ENCODE measurements around the gene NPEPL1.
"Not testable (repeated sequence)": the region's sequence is repeated elsewhere in the genome, so short reads cannot be mapped to it uniquely, and the experiment has no call there.

DNA sequence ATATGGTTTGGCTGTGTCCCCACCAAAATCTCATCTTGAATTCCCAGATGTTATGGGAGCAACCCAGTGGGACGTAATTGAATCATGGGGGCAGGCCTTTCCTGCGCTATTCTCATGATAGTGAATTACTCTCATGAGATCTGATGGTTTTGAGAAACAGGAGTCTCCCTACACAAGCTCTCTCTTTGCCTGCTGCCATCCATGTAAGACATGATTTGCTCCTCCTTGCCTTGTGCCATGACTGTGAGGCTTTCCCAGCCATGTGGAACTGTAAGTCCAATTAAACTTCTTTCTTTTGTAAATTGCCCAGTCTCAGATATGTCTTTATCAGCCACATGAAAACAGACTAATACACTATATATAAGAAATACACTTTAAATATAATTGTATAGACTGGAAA, 33.6 kb downstream of the NPEPL1 start:
- TF ChIP-seq, protein P1, sequence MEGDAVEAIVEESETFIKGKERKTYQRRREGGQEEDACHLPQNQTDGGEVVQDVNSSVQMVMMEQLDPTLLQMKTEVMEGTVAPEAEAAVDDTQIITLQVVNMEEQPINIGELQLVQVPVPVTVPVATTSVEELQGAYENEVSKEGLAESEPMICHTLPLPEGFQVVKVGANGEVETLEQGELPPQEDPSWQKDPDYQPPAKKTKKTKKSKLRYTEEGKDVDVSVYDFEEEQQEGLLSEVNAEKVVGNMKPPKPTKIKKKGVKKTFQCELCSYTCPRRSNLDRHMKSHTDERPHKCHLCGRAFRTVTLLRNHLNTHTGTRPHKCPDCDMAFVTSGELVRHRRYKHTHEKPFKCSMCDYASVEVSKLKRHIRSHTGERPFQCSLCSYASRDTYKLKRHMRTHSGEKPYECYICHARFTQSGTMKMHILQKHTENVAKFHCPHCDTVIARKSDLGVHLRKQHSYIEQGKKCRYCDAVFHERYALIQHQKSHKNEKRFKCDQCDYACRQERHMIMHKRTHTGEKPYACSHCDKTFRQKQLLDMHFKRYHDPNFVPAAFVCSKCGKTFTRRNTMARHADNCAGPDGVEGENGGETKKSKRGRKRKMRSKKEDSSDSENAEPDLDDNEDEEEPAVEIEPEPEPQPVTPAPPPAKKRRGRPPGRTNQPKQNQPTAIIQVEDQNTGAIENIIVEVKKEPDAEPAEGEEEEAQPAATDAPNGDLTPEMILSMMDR (IDR thresholded peaks at IDR 0.05), result not testable (repeated sequence)
- not testable (repeated sequence) for TF ChIP-seq POLR2A (IDR thresholded peaks at IDR 0.05)
